Measurements from ENCODE around the gene SMC1B. TPM values are rescaled to one million over a fixed set of nuclear protein-coding genes. Genes with fewer than 3 reads are reported as not detected.
"Not testable (repeated sequence)": the region's sequence is repeated elsewhere in the genome, so short reads cannot be mapped to it uniquely, and the experiment has no call there.

SMC1B gene
- total RNA-seq, 2 experiments from 2014 or later, result 1.1 to 1.3 TPM

- CTCF ChIA-PET, result no interaction called here
- H3K4me3 Mint-ChIP-seq, result no peak overlapping the region
- intact Hi-C loops (cut with micrococcal nuclease), result no loop called here
- H3K27me3 Mint-ChIP-seq (ENCODE audit: low read depth), result no peaks in the 10 kb centered on the region
- no peaks in the 10 kb centered on the region for H3K9me3 Mint-ChIP-seq
- H3K36me3 Mint-ChIP-seq (ENCODE audit: low read depth), result no peaks in the 10 kb centered on the region
- H3K4me1 Mint-ChIP-seq (ENCODE audit: low read depth), result no peaks in the 10 kb centered on the region
- no peak overlapping the region for H3K27ac Mint-ChIP-seq
- DNase-seq, result no peak
Observed at GRCh38 chr22:45452565-45453379, 39.4 kb upstream of the SMC1B start.

- CTCF ChIA-PET, result no interaction called here
- no peaks in the 10 kb centered on the region for H3K9me3 Mint-ChIP-seq
- intact Hi-C loops (cut with micrococcal nuclease), result no loop called here
- no peak overlapping the region for H3K4me3 Mint-ChIP-seq
- H3K36me3 Mint-ChIP-seq (ENCODE audit: low read depth), result no peaks in the 10 kb centered on the region
- no peaks in the 10 kb centered on the region for H3K27me3 Mint-ChIP-seq (ENCODE audit: low read depth)
- H3K27ac Mint-ChIP-seq, result no peak overlapping the region
- no peaks in the 10 kb centered on the region for H3K4me1 Mint-ChIP-seq (ENCODE audit: low read depth)
- no peak for DNase-seq
Observed at GRCh38 chr22:45451972-45452371, 38.6 kb upstream of the SMC1B start.

- no peak overlapping the region for H3K4me3 Mint-ChIP-seq
- H3K27ac Mint-ChIP-seq, result no peak overlapping the region
Observed at GRCh38 chr22:45450921-45451651, 37.7 kb upstream of the SMC1B start.

GRCh38 chr22:45450101-45450785 is 36.8 kb upstream of the SMC1B start:
- Mint-ChIP-seq H3K4me1 (ENCODE audit: low read depth) (no peaks in the 10 kb centered on the region), H3K36me3 (ENCODE audit: low read depth) (no peaks in the 10 kb centered on the region), H3K4me3 (no peak overlapping the region), H3K27ac (no peak overlapping the region), H3K9me3 (no peaks in the 10 kb centered on the region), H3K27me3 (ENCODE audit: low read depth) (no peaks in the 10 kb centered on the region)
- intact Hi-C loops (cut with micrococcal nuclease), result no loop called here
- CTCF ChIA-PET, result no interaction called here
- DNase-seq, result no peak

More at GRCh38 chr22:45450921-45451651, 37.7 kb upstream of the SMC1B start:
- H3K9me3 Mint-ChIP-seq, result no peaks in the 10 kb centered on the region
- no peaks in the 10 kb centered on the region for H3K27me3 Mint-ChIP-seq (ENCODE audit: low read depth)
- CTCF ChIA-PET, result no interaction called here
- H3K4me1 Mint-ChIP-seq (ENCODE audit: low read depth), result no peaks in the 10 kb centered on the region
- no peak for DNase-seq
- intact Hi-C loops (cut with micrococcal nuclease), result no loop called here
- H3K36me3 Mint-ChIP-seq (ENCODE audit: low read depth), result no peaks in the 10 kb centered on the region

DNA sequence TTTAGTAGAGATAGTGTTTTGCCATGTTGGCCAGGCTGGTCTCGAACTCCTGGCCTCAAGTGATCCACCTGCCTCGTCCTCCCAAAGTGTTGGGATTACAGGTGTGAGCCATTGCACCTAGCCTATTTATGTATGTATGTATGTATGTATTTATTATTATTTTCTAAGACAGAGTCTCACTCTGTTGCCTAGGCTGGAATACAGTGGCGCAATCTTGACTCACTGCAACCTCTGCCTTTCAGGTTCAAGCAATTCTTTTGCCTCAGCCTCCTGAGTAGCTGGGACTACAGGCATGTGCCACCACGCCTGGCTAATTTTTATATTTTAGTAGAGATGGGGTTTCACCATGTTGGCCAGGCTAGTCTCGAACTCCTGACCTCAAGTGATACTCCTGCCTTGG is 36.0 kb upstream of the SMC1B start:
- H3K27ac Mint-ChIP-seq; intact Hi-C loops (cut with micrococcal nuclease); H3K9me3 Mint-ChIP-seq; H3K27me3 Mint-ChIP-seq (ENCODE audit: low read depth); DNase-seq; CTCF ChIA-PET; H3K4me3 Mint-ChIP-seq; H3K36me3 Mint-ChIP-seq (ENCODE audit: low read depth); H3K4me1 Mint-ChIP-seq (ENCODE audit: low read depth): not testable (repeated sequence)

GRCh38 chr22:45448431-45448830 is 35.0 kb upstream of the SMC1B start:
- Mint-ChIP-seq H3K27ac (no peak overlapping the region), H3K9me3 (no peaks in the 10 kb centered on the region), H3K4me3 (no peak overlapping the region), H3K27me3 (ENCODE audit: low read depth) (no peaks in the 10 kb centered on the region), H3K36me3 (ENCODE audit: low read depth) (no peaks in the 10 kb centered on the region), H3K4me1 (ENCODE audit: low read depth) (no peaks in the 10 kb centered on the region)
- CTCF ChIA-PET, result interaction anchor here (0.6 to 1.1 kb wide), 2 partner anchors 106 to 522 kb away, joined by 4 to 5 read pairs; no protein-coding TSS in a partner anchor
- no peak for DNase-seq
- intact Hi-C loops (cut with micrococcal nuclease), result no loop called here

- H3K4me1 Mint-ChIP-seq (ENCODE audit: low read depth); DNase-seq; H3K27ac Mint-ChIP-seq; H3K36me3 Mint-ChIP-seq (ENCODE audit: low read depth); CTCF ChIA-PET; H3K27me3 Mint-ChIP-seq (ENCODE audit: low read depth); intact Hi-C loops (cut with micrococcal nuclease); H3K4me3 Mint-ChIP-seq; H3K9me3 Mint-ChIP-seq: not testable (repeated sequence)
Observed at GRCh38 chr22:45447596-45447995, 34.2 kb upstream of the SMC1B start.

GRCh38 chr22:45446216-45446615 is 32.8 kb upstream of the SMC1B start:
- Mint-ChIP-seq H3K27me3 (ENCODE audit: low read depth) (peaks cover 1% of the 10 kb centered on the region), H3K27ac (no peak overlapping the region), H3K36me3 (ENCODE audit: low read depth) (no peaks in the 10 kb centered on the region), H3K4me1 (ENCODE audit: low read depth) (peaks cover 1% of the 10 kb centered on the region), H3K9me3 (no peaks in the 10 kb centered on the region), H3K4me3 (no peak overlapping the region)
- CTCF ChIA-PET, result interaction anchor here (0.7 kb wide), 1 partner anchor 22 kb away, joined by 3 read pairs; no protein-coding TSS in a partner anchor
- no peak for DNase-seq
- intact Hi-C loops (cut with micrococcal nuclease), result no loop called here

GRCh38 chr22:45445031-45445710 is 31.8 kb upstream of the SMC1B start:
- DNase-seq, result no peak
- H3K4me3 Mint-ChIP-seq, result no peak overlapping the region
- CTCF ChIA-PET, result interaction anchor here (0.6 kb wide), 1 partner anchor 162 kb away, joined by 3 read pairs; no protein-coding TSS in a partner anchor
- intact Hi-C loops (cut with micrococcal nuclease), result no loop called here
- no peaks in the 10 kb centered on the region for H3K9me3 Mint-ChIP-seq
- no peak overlapping the region for H3K27ac Mint-ChIP-seq
- H3K27me3 Mint-ChIP-seq (ENCODE audit: low read depth), result peaks cover 2% of the 10 kb centered on the region
- peaks cover 10% of the 10 kb centered on the region for H3K4me1 Mint-ChIP-seq (ENCODE audit: low read depth)
- no peaks in the 10 kb centered on the region for H3K36me3 Mint-ChIP-seq (ENCODE audit: low read depth)

GRCh38 chr22:45444168-45444567 is 30.8 kb upstream of the SMC1B start:
- intact Hi-C loops (cut with micrococcal nuclease), result no loop called here
- Mint-ChIP-seq H3K9me3 (no peaks in the 10 kb centered on the region), H3K4me3 (no peak overlapping the region)

DNA sequence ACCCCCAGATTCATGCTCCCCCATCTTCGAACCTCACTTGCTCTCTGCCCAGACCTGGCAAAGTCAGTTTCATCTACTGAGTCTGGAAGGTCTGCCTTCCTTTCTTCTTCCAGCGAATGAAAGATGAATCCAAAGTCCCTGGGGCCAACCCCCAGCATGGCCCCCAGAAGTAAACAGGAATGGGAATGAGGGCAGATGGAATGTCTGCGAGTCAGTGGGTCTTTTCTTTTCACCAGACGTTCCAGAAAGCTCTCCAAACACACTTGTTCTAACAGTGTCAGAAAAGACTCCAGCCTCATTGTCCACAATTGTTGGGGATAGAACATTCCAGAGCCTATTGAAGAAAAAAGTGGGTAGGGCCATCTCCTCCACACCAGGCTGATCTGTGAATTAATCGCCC is 28.7 kb upstream of the SMC1B start:
- CTCF ChIA-PET, result interaction anchor here (0.6 to 1.1 kb wide), 2 partner anchors 131 to 276 kb away, joined by 3 to 5 read pairs; no protein-coding TSS in a partner anchor
- H3K36me3 Mint-ChIP-seq (ENCODE audit: low read depth), result no peaks in the 10 kb centered on the region
- no peaks in the 10 kb centered on the region for H3K9me3 Mint-ChIP-seq
- intact Hi-C loops (cut with micrococcal nuclease), result no loop called here
- no peak for DNase-seq
- peaks cover 10% of the 10 kb centered on the region for H3K4me1 Mint-ChIP-seq (ENCODE audit: low read depth)
- H3K27ac Mint-ChIP-seq, result no peak overlapping the region
- peaks cover 2% of the 10 kb centered on the region for H3K27me3 Mint-ChIP-seq (ENCODE audit: low read depth)
- no peak overlapping the region for H3K4me3 Mint-ChIP-seq

More at GRCh38 chr22:45444168-45444567, 30.8 kb upstream of the SMC1B start:
- H3K36me3 Mint-ChIP-seq (ENCODE audit: low read depth), result no peaks in the 10 kb centered on the region
- no peak for DNase-seq
- peaks cover 2% of the 10 kb centered on the region for H3K27me3 Mint-ChIP-seq (ENCODE audit: low read depth)
- H3K4me1 Mint-ChIP-seq (ENCODE audit: low read depth), result peaks cover 10% of the 10 kb centered on the region
- H3K27ac Mint-ChIP-seq, result no peak overlapping the region
- CTCF ChIA-PET, result no interaction called here

GRCh38 chr22:45441138-45441537 is 27.7 kb upstream of the SMC1B start:
- H3K27ac Mint-ChIP-seq, result no peak overlapping the region
- H3K36me3 Mint-ChIP-seq (ENCODE audit: low read depth), result no peaks in the 10 kb centered on the region
- intact Hi-C loops (cut with micrococcal nuclease), result loop anchor here (1.0 to 2.0 kb wide), 2 partner anchors 112 to 338 kb away; no protein-coding TSS in a partner anchor
- peak overlapping the region; percentile 53 for H3K4me3 Mint-ChIP-seq
- peak; percentile 59 for DNase-seq
- no peaks in the 10 kb centered on the region for H3K9me3 Mint-ChIP-seq
- peaks cover 10% of the 10 kb centered on the region for H3K4me1 Mint-ChIP-seq (ENCODE audit: low read depth)
- CTCF ChIA-PET, result interaction anchor here (0.6 to 1.1 kb wide), 3 partner anchors 112 to 277 kb away, joined by 3 to 5 read pairs (median 3); no protein-coding TSS in a partner anchor
- H3K27me3 Mint-ChIP-seq (ENCODE audit: low read depth), result peaks cover 2% of the 10 kb centered on the region

Measured in activated naive CD4-positive, alpha-beta T cell treated with anti-CD3 and anti-CD28 coated beads for 36 hours (primary cell).